HG03432 (cell line): ENCODE results near the gene RBBP8NL.
"Not testable (repeated sequence)": the region's sequence is repeated elsewhere in the genome, so short reads cannot be mapped to it uniquely, and the experiment has no call there.

Experiments used
- ATAC-seq: cut with Tn5 transposase; IDR thresholded peaks from one replicate; pipeline ENCODE4 v1.9.1; 2021; ENCODE audit warnings: mild to moderate bottlenecking, moderate library complexity; ENCODE audit not compliant: unreplicated experiment

The RBBP8NL gene

GRCh38 chr20:62376112-62377063 lies 51.0 kb downstream of the RBBP8NL start:
- no peak for ATAC-seq

- ATAC-seq: no peak
Observed at GRCh38 chr20:62374331-62375152, 52.8 kb downstream of the RBBP8NL start.

- not testable (repeated sequence) for ATAC-seq
Observed at GRCh38 chr20:62373631-62374179, 53.6 kb downstream of the RBBP8NL start.

GRCh38 chr20:62372042-62372993 lies 55.0 kb downstream of the RBBP8NL start:
- no peak for ATAC-seq

- no peak for ATAC-seq
Observed at GRCh38 chr20:62371588-62372041, 55.7 kb downstream of the RBBP8NL start.

- ATAC-seq: no peak
Observed at GRCh38 chr20:62370807-62371587, 56.3 kb downstream of the RBBP8NL start.

DNA sequence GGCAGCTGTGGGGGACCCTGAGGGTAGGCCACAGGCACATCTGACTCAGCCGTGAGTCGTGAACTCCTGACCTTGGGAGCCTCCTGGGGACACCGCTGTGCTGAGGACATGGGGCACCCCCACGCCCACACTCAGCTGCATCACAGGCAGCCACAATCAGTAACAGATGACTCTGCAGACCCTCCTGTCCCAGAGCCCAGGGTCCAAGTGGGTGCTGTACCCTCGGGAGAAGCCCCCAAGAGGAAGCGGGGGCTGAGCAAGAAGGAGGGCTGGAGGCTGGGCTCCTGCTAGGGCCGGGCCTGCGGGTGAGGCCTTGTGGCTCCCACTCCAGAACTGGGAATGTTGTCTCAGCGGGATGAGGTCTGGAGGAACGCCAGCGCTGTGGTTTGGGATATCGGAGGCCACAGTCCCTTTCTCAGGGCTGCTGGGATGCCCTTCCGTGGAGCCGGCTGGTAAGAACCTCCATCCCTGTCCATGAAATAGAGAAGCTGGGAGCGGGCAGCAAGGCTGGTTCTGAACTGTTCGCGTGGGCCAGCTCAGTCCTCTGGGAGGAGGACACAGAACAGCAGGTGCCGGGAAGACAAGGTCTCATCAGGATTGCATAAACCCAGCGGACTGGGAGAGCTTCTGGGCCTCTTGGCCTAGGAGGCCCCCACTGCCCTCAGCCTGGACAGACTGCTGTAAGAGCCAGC lies 57.1 kb downstream of the RBBP8NL start:
- no peak for ATAC-seq

DNA sequence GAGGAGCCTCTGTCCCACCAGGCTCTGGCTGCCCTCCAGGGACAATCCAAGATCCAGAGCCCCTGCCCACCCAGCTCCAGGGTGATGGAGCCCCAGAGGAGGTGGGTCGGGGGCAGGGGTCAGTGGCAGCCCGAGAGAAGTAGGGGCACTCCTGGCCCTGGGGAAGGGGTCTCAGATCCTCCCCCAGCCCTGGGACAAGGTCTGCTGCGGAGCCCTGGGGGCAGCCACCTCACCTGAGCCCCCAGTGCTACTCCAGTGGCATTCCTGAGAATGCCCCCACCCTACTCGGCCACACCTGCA lies 57.6 kb downstream of the RBBP8NL start:
- ATAC-seq: no peak

DNA sequence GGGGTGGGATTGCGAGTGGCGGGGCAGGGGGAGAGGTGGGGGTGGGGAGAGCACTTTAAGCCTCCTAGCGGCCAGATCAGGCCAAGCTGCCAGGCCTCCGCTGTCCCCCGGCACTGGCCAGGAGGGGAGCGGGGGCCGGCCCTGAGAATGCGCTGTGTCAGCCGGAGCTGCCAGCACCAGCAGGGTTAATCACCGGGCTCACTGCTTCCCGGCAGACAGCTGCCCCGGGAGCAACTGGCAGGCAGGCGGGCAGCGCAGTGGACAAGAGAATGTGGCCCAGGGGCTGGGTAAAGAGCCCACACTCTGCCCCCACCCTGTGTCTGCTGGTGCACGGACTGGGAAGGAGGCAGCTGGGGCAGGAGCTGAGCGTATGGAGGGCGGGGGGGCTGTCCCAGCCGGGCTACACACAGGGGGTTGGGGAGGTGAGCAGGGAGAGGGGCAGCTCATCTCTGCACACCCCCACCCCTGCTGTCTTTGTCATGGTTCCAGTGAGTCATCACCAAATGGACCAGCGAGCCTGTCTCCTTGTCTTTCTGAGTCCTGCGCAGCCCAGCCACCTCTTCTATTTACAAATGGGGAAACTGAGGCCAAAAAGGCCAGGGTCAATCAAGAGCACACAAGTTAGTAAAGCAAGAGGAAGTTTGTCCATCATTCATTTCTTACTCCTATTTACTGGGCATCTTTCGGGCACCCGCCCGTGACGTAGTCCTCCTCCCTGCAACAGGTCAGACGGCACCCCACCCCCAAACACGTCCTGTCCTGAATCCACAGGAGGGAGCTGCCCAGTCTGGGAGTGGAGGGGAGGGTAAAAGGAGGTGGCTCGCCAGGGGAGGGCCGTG lies 58.1 kb downstream of the RBBP8NL start:
- ATAC-seq: no peak

GRCh38 chr20:62368392-62368975 lies 58.9 kb downstream of the RBBP8NL start:
- no peak for ATAC-seq

GRCh38 chr20:62367633-62368391 lies 59.5 kb downstream of the RBBP8NL start:
- no peak for ATAC-seq

- ATAC-seq: no peak
Observed at GRCh38 chr20:62367136-62367632, 60.2 kb downstream of the RBBP8NL start, which contains the start of gene LAMA5. LAMA5 (minus strand) TSS chr20:62367312; CDS start chr20:62367245, 67 bp downstream.

- no peak for ATAC-seq
Observed at GRCh38 chr20:62366370-62367135, 60.8 kb downstream of the RBBP8NL start.

GRCh38 chr20:62365814-62366369 lies 61.4 kb downstream of the RBBP8NL start:
- no peak for ATAC-seq

GRCh38 chr20:62364911-62365736 lies 62.2 kb downstream of the RBBP8NL start:
- ATAC-seq: no peak
